Uterus (tissue), 4 donors: ENCODE results near the gene RNF144A. TPM values are rescaled to one million over a fixed set of nuclear protein-coding genes. Genes with fewer than 3 reads are reported as not detected.
A peak's percentile ranks its signal among the peaks of the same experiment; 100 is the strongest.

Source experiments
- DNase-seq, 2 donors: peaks; one replicate each; pipeline ENCODE4 v3.0.0-alpha.2; 2019 to 2020
- H3K27ac ChIP-seq, 2 donors: fragments of 200-600 bp; sonication (generic); 1 replicate in 1 of 2; 2 replicates in 1 of 2; pipeline ENCODE4 v1.5.1; 2016 to 2018
- H3K27me3 ChIP-seq, 2 donors: fragments of 200-600 bp; sonication (generic); one replicate each; pipeline ENCODE4 v1.5.1; 2018 to 2019; ENCODE audit warnings: control low read depth in 1 of 2
- H3K36me3 ChIP-seq, 2 donors: fragments of 200-600 bp; sonication (generic); one replicate each; pipeline ENCODE4 v1.5.1; 2019; ENCODE audit warnings: control low read depth in 1 of 2
- H3K4me1 ChIP-seq, 2 donors: fragments of 200-600 bp; sonication (generic); one replicate each; pipeline ENCODE4 v1.5.1; 2018 to 2019; ENCODE audit warnings: control low read depth in 1 of 2
- H3K4me3 ChIP-seq, 2 donors: fragments of 200-600 bp; sonication (generic); 1 replicate in 1 of 2; 2 replicates in 1 of 2; pipeline ENCODE4 v1.5.1; 2018 to 2019; ENCODE audit warnings: mild to moderate bottlenecking in 1 of 2
- H3K9me3 ChIP-seq, 2 donors: fragments of 200-600 bp; sonication (generic); one replicate each; pipeline ENCODE4 v1.5.1; 2019; ENCODE audit warnings: control low read depth in 1 of 2
- POLR2A ChIP-seq, 2 donors: fragments of 450-650 bp; IDR thresholded peaks; one replicate each; pipeline ENCODE4 v1.6.1; 2016; ENCODE audit warnings: antibody characterized with exemption in 2 of 2, mild to moderate bottlenecking in 1 of 2, moderate library complexity in 1 of 2
- intact Hi-C: fragments of 100-400 bp; cut with DNase I; formaldehyde crosslinking; loops from one replicate; pipeline ENCODE4 v1.15.1; 2023; ENCODE audit warnings: low total_unique reads
- total RNA-seq, 4 donors: library from RNA; depleted of rRNA in 3 of 4; stranded (reverse); fragments of >200 nt in 3 of 4; gene quantifications; one replicate each; pipeline versions ENCODE4 v1.1.0 to v1.2.4, GENCODE V29; 2014 to 2023
- TF ChIP-seq, protein P1 (sequence below), 4 experiments: fragments of 200-600 bp in 2 of 4; fragments of 450-650 bp in 2 of 4; sonication (generic) in 2 of 4; IDR thresholded peaks; one replicate each; pipeline ENCODE4 v1.5.1; 2016 to 2019; ENCODE audit warnings: antibody characterized with exemption in 4 of 4, mild to moderate bottlenecking in 2 of 4, moderate library complexity in 1 of 4
- donor health status: DM: yes; HTN: yes; CAD: no.

Gene RNF144A
- total RNA-seq, 4 donors from 2014 or later, result 22.5 to 103 (median 63.0) TPM

DNA sequence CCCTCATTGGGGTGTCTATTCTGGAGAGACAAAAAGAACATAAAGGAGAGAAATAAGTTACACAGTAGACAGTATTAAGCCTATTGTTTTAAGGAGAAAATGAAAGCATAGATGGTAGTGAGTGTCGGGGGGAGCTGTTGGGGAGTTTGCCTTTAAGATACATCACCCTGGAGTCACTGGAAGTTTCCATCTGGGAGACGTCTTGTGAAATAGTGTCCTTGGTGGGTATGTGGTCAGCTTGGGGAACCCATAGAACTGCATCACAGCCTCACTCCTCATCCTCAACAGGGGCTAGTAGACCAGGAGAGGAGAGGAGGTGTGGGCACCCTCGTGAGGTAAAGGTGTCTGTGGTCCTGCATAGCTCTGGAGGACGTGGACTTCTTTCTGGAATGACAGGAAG, 60.6 kb downstream of the RNF144A start:
- H3K36me3 ChIP-seq, result no peaks in the 10 kb centered on the region
- DNase-seq, result no peak
- H3K27ac ChIP-seq, result peak overlapping the region in 1 of 2 donors; percentile 38

DNA sequence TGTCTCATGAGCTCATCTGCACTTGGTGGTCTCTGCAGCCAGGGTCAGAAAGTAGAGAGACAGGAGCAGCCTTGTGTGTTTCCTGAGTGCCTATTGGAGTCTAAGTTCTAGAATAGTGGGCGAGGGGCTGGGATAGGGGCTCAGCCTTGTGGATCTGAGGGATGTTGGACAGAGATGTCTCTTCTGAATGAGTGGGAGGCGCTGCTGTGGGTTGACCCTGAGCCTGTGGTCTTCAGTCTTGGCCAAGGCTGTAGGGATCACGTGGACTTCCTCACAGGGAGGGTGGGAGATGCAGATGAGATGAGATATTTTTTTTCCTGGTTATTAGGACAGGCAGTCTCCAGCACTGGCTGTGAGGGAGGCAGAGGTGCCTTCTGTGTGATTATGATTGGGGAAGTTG, 61.8 kb downstream of the RNF144A start:
- H3K27ac ChIP-seq, result no peak overlapping the region
- no peak overlapping the region for H3K4me3 ChIP-seq
- intact Hi-C loops, result no loop called here
- H3K4me1 ChIP-seq, result peaks cover 0 to under 1% of the 10 kb centered on the region in 2 donors
- no peak for DNase-seq
- no peaks in the 10 kb centered on the region for H3K36me3 ChIP-seq
- no peaks in the 10 kb centered on the region for H3K9me3 ChIP-seq
- no peaks in the 10 kb centered on the region for H3K27me3 ChIP-seq
- TF ChIP-seq, protein P1, sequence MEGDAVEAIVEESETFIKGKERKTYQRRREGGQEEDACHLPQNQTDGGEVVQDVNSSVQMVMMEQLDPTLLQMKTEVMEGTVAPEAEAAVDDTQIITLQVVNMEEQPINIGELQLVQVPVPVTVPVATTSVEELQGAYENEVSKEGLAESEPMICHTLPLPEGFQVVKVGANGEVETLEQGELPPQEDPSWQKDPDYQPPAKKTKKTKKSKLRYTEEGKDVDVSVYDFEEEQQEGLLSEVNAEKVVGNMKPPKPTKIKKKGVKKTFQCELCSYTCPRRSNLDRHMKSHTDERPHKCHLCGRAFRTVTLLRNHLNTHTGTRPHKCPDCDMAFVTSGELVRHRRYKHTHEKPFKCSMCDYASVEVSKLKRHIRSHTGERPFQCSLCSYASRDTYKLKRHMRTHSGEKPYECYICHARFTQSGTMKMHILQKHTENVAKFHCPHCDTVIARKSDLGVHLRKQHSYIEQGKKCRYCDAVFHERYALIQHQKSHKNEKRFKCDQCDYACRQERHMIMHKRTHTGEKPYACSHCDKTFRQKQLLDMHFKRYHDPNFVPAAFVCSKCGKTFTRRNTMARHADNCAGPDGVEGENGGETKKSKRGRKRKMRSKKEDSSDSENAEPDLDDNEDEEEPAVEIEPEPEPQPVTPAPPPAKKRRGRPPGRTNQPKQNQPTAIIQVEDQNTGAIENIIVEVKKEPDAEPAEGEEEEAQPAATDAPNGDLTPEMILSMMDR (IDR thresholded peaks at IDR 0.05), result no peak
- no peak for TF ChIP-seq POLR2A (IDR thresholded peaks at IDR 0.05)

More for the DNA sequence above, 60.6 kb downstream of the RNF144A start:
- Histone ChIP-seq H3K9me3 (no peaks in the 10 kb centered on the region), H3K4me1 (peaks cover 0 to 4% of the 10 kb centered on the region in 2 donors), H3K4me3 (no peak overlapping the region), H3K27me3 (no peaks in the 10 kb centered on the region)
- TF ChIP-seq, protein P1 (IDR thresholded peaks at IDR 0.05), result no peak
- no peak for TF ChIP-seq POLR2A (IDR thresholded peaks at IDR 0.05)
- intact Hi-C loops, result no loop called here

DNA sequence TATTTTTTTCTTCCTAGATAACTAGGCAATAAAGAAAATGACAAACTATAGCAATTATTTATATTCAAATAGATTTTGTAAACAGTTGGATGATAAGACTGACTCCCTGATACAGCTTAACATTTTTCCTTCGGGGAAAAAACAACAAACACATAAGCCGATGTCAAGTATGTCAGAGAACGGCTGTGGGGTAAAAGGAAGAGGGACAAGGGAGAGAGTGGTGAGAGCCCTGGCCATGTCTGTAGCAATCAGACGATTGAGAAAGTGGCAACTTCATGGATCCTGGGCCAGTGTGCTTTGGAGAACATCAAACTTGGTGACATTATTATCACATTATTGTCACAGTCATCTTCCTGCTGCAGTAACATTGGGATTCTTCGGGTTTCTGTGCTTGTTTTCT, 65.2 kb downstream of the RNF144A start:
- intact Hi-C loops, result no loop called here
- peak overlapping the region; percentile 8 to 71 for H3K27ac ChIP-seq

DNA sequence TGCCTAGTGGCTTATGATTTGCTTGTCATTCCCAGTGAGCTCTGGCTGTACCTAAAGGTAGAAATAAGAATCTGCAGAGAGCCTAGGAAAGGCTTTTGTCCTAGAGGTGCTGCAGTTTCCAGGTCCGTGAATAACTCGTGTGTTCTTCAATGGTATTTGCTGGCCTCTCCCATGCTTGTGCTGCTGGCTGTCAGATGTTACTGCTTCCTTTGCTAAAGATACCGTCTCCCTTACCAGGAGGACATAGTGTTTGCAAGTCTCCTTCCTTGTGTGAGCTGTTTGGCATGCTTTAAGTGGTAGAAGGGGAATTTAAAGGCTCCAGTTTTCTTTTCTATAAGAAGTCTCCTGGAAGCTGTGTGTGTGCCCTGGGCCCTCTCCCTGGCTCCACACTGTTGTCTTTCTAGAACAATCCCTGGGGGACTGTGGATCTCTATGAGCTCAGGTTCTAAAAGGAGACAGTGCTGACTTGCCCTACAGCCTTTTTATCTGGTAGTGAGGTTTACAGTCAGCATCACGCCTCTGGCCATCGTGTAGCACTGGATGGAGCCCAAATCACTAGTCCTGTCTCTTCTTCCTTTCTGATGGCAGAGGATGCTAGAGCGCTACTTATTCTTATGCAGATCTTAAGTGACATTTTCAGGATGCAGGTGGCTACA, 65.8 kb downstream of the RNF144A start:
- Histone ChIP-seq H3K9me3 (no peaks in the 10 kb centered on the region), H3K27me3 (no peaks in the 10 kb centered on the region), H3K4me3 (no peak overlapping the region), H3K36me3 (no peaks in the 10 kb centered on the region), H3K27ac (peak overlapping the region; percentile 8 to 71), H3K4me1 (peaks cover 3 to 4% of the 10 kb centered on the region in 2 donors)
- no peak for DNase-seq
- intact Hi-C loops, result no loop called here
- TF ChIP-seq POLR2A (IDR thresholded peaks at IDR 0.05), result no peak
- TF ChIP-seq, protein P1 (IDR thresholded peaks at IDR 0.05), result no peak

More for the DNA sequence above, 65.2 kb downstream of the RNF144A start:
- no peak for DNase-seq
- peaks cover 3 to 4% of the 10 kb centered on the region in 2 donors for H3K4me1 ChIP-seq
- H3K27me3 ChIP-seq, result no peaks in the 10 kb centered on the region
- H3K9me3 ChIP-seq, result no peaks in the 10 kb centered on the region
- no peak for TF ChIP-seq POLR2A (IDR thresholded peaks at IDR 0.05)
- TF ChIP-seq, protein P1 (IDR thresholded peaks at IDR 0.05), result no peak
- H3K4me3 ChIP-seq, result no peak overlapping the region
- H3K36me3 ChIP-seq, result no peaks in the 10 kb centered on the region

DNA sequence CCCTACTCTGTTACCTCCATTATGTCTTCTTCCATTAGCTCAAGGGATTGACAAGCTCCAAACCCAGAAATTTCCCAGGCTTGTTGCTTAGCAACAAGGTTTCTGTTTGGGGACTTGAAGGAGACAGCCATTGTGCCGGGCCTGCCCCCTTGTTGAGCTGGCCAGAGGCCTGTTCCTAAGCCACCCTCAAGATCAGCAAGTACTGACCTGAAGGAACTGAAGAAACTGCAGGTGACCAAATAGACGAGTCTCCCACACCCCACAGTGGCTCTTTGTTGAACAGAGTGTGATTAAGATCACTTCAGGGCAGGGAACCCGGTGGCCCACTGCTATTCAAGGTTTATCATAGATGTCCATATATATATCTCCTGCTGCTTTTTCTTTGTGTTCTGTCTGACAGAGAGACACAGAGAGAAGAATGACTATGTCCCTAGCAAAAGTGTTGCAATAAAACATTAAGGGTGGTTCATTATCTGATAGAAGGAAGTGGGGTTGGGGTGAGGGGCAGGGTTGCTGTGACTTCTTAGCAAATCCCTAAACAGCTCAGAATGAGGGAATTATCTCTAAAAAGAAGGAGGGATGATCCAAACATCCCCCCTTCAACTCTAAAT, 69.2 kb downstream of the RNF144A start:
- no peak overlapping the region for H3K4me3 ChIP-seq
- H3K36me3 ChIP-seq, result no peaks in the 10 kb centered on the region
- H3K9me3 ChIP-seq, result no peaks in the 10 kb centered on the region
- no peak for TF ChIP-seq POLR2A (IDR thresholded peaks at IDR 0.05)
- TF ChIP-seq, protein P1 (IDR thresholded peaks at IDR 0.05), result no peak
- no peak for DNase-seq
- no peaks in the 10 kb centered on the region for H3K27me3 ChIP-seq
- H3K4me1 ChIP-seq, result peaks cover 3 to 4% of the 10 kb centered on the region in 2 donors
- H3K27ac ChIP-seq, result peak overlapping the region; percentile 35 to 61
- intact Hi-C loops, result no loop called here
